Measurements from ENCODE around the gene EPRS1.

The EPRS1 gene

DNA sequence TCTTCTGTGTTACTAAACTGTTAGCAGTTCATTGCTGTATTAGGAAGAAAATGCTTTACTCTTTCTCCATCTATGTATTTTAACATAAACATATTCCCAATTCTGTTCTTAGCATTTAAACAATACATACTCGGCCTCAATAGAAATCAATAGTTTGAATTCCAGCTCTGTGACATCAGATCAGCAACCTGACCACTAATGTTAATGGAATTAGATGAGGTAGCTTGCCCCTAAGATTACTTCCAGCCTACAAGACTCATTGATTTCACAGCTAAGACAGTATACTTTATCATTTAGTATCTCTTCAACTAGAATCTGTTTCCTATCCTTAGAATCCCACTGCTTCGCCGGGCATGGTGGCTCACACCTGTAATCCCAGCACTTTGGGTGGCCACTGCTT lies 38.9 kb downstream of the EPRS1 start:
- Mint-ChIP-seq H3K4me3 (no peak overlapping the region), H3K27ac (no peak overlapping the region), H3K4me1 (peaks cover 4% of the 10 kb centered on the region), H3K27me3 (ENCODE audit: low read depth) (no peaks in the 10 kb centered on the region), H3K9me3 (no peaks in the 10 kb centered on the region), H3K36me3 (ENCODE audit: low read depth) (peaks cover 36% of the 10 kb centered on the region)
- TF ChIP-seq, protein P1, sequence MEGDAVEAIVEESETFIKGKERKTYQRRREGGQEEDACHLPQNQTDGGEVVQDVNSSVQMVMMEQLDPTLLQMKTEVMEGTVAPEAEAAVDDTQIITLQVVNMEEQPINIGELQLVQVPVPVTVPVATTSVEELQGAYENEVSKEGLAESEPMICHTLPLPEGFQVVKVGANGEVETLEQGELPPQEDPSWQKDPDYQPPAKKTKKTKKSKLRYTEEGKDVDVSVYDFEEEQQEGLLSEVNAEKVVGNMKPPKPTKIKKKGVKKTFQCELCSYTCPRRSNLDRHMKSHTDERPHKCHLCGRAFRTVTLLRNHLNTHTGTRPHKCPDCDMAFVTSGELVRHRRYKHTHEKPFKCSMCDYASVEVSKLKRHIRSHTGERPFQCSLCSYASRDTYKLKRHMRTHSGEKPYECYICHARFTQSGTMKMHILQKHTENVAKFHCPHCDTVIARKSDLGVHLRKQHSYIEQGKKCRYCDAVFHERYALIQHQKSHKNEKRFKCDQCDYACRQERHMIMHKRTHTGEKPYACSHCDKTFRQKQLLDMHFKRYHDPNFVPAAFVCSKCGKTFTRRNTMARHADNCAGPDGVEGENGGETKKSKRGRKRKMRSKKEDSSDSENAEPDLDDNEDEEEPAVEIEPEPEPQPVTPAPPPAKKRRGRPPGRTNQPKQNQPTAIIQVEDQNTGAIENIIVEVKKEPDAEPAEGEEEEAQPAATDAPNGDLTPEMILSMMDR (IDR thresholded peaks at IDR 0.05; ENCODE audit: unreplicated experiment in 3 of 3) = no peak

DNA sequence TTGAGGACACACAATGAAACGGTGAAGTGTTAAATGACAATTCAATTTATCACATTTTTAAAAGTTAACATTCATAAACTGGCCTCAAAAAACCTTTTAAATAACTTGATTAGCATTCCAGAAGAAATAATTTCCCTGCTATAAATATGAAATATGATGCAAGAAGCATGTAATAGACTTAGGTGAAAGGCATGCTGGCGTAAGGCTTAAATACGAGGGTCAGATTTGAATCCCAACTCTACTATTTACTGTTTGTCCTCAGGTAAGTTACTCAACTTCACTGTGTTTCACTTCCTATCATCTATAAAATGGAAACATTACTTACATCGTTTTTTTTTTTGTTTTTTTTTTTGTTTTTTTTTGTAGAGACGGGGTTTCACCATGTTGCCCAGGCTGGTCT lies 40.8 kb downstream of the EPRS1 start:
- Mint-ChIP-seq H3K27me3 (ENCODE audit: low read depth) (no peaks in the 10 kb centered on the region), H3K36me3 (ENCODE audit: low read depth) (peaks cover 32% of the 10 kb centered on the region), H3K4me3 (no peak overlapping the region), H3K27ac (no peak overlapping the region), H3K9me3 (no peaks in the 10 kb centered on the region), H3K4me1 (no peaks in the 10 kb centered on the region)
- TF ChIP-seq, protein P1 (IDR thresholded peaks at IDR 0.05; ENCODE audit: unreplicated experiment in 3 of 3) = no peak

DNA sequence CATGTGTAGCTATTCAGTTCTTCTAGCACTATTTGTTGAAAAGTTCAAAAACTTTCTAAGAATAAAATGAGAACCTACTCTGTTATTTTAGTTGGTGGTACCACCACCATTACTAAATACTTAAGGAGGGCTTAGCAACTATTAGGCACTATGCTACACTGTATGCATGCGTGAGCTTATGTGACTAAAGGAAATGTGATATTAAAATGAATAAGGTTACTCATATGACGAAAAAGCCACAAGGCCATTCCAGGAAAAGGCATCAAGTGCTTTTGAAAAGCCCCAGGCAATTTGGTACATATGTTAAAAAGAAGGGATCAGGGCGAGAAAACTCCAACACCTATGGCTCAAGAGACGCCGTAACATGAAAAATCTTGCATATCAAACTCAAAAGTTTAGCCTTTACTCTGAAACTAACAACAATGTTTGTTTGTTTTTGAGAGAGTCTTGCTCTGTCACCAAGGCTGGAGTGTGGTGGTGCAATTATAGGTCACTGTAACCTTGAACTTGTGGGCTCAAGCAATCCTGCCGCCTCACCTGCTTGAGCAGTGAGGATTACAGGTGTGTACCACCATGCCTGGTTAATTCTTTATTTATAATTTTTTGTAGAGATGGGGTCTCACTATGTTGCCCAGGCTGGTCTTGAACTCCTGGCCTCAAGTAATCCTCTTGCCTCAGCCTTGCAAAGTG lies 42.5 kb downstream of the EPRS1 start:
- peaks cover 29% of the 10 kb centered on the region for H3K36me3 Mint-ChIP-seq (ENCODE audit: low read depth)
- no peaks in the 10 kb centered on the region for H3K4me1 Mint-ChIP-seq
- TF ChIP-seq, protein P1 (IDR thresholded peaks at IDR 0.05; ENCODE audit: unreplicated experiment in 3 of 3) = no peak
- H3K27me3 Mint-ChIP-seq (ENCODE audit: low read depth) = no peaks in the 10 kb centered on the region
- no peak overlapping the region for H3K4me3 Mint-ChIP-seq
- H3K9me3 Mint-ChIP-seq = no peaks in the 10 kb centered on the region
- no peak overlapping the region for H3K27ac Mint-ChIP-seq

DNA sequence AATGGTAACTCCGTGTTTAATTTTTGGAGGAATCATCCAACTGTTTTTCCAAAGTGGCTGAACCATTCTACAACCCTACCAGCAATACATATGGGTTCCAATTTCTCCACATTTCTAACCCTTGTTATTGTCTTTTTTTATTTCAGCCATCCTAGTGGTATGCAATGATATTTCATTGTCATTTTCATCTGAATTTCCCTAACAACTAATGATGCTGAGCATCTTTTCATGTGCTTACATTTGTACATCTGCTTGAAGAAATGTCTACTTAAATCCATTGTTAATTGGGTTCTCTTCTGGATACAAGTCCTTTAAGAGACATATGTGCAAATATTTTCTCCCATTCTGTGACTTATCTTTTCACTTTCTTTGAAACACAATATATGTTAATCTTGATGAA lies 43.3 kb downstream of the EPRS1 start:
- Mint-ChIP-seq H3K27ac (no peak overlapping the region), H3K36me3 (ENCODE audit: low read depth) (peaks cover 28% of the 10 kb centered on the region), H3K4me1 (no peaks in the 10 kb centered on the region), H3K27me3 (ENCODE audit: low read depth) (no peaks in the 10 kb centered on the region), H3K9me3 (no peaks in the 10 kb centered on the region), H3K4me3 (no peak overlapping the region)
- TF ChIP-seq, protein P1 (IDR thresholded peaks at IDR 0.05; ENCODE audit: unreplicated experiment in 3 of 3) = no peak

DNA sequence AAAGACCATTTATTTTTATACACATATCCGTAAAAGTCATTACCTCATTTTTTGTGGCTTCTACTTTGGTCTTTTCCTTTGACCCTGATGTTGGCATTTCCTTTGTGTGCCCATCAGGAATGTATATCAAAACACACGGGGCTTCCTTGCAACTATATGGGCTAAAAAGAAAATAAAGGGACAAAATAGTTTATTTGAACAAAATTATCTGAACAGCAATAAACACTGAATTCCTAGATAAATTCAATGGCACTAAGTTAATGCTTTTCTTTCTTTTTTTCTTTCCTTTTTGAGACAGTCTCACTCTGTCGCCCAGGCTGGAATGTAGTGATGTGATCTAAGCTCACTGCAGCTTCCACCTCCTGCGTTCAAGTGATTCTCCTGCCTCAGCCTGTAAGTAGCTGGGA lies 45.2 kb downstream of the EPRS1 start:
- no peak overlapping the region for H3K4me3 Mint-ChIP-seq
- H3K9me3 Mint-ChIP-seq = no peaks in the 10 kb centered on the region
- H3K36me3 Mint-ChIP-seq (ENCODE audit: low read depth) = peaks cover 29% of the 10 kb centered on the region
- H3K27ac Mint-ChIP-seq = no peak overlapping the region
- no peaks in the 10 kb centered on the region for H3K27me3 Mint-ChIP-seq (ENCODE audit: low read depth)
- no peaks in the 10 kb centered on the region for H3K4me1 Mint-ChIP-seq
- TF ChIP-seq, protein P1 (IDR thresholded peaks at IDR 0.05; ENCODE audit: unreplicated experiment in 3 of 3) = no peak

DNA sequence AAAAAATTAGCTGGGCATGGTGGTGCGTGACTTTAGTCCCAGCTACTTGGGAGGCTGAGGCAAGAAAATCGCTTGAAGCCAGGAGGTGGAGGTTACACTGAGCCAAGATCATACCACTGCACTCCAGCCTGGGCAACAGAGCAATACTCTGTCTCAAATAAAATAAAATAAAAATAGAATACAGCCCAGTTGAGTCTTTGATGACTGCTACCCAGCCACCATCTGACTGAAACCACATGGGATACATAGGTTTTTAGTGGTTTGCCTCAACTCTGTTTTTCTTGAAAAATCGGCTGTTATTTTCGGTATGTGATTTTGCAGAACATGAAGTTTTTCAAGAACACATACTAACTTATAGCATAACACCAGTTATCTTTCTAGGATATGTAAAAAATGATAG lies 46.5 kb downstream of the EPRS1 start:
- no peaks in the 10 kb centered on the region for H3K27me3 Mint-ChIP-seq (ENCODE audit: low read depth)
- TF ChIP-seq, protein P1 (IDR thresholded peaks at IDR 0.05; ENCODE audit: unreplicated experiment in 3 of 3) = no peak
- H3K27ac Mint-ChIP-seq = no peak overlapping the region
- H3K9me3 Mint-ChIP-seq = no peaks in the 10 kb centered on the region
- H3K4me3 Mint-ChIP-seq = no peak overlapping the region
- no peaks in the 10 kb centered on the region for H3K4me1 Mint-ChIP-seq
- peaks cover 30% of the 10 kb centered on the region for H3K36me3 Mint-ChIP-seq (ENCODE audit: low read depth)
